Mesendoderm (in vitro differentiated cells): ENCODE measurements around the gene GABRA6.

ENCODE experiments used
- DNase-seq: peaks from one replicate; pipeline ENCODE4 v3.0.0; 2013
- H2AK5ac ChIP-seq: 2 replicates; pipeline ENCODE4 v1.6.1; 2013; ENCODE audit warnings: low read length, inconsistent platforms
- H2BK120ac ChIP-seq: 2 replicates; pipeline ENCODE4 v1.6.1; 2013; ENCODE audit warnings: low read depth, mild to moderate bottlenecking, low read length, moderate library complexity, mixed read lengths
- H2BK15ac ChIP-seq: replicated peaks from 2 replicates; pipeline ENCODE4 v1.6.1; 2013; ENCODE audit warnings: low read depth, mild to moderate bottlenecking, moderate library complexity
- H2BK5ac ChIP-seq: 2 replicates; pipeline ENCODE4 v1.6.1; 2013; ENCODE audit warnings: low read length, inconsistent platforms
- H3K18ac ChIP-seq: 2 replicates; pipeline ENCODE4 v1.6.1; 2013; ENCODE audit warnings: mild to moderate bottlenecking, low read length, mixed read lengths
- H3K23ac ChIP-seq: one replicate; pipeline ENCODE4 v1.6.1; 2013; ENCODE audit warnings: low read length
- H3K27ac ChIP-seq: 2 replicates; pipeline ENCODE4 v1.5.1; 2013; ENCODE audit warnings: low read depth, mild to moderate bottlenecking, inconsistent platforms, low read length, moderate library complexity
- H3K27me3 ChIP-seq: 2 replicates; pipeline ENCODE4 v1.6.1; 2013; ENCODE audit warnings: low read length, control low read depth, mild to moderate bottlenecking, inconsistent platforms; ENCODE audit not compliant: insufficient read depth, poor library complexity
- H3K36me3 ChIP-seq: 2 replicates; pipeline ENCODE4 v1.6.1; 2013; ENCODE audit warnings: low read length, inconsistent platforms; ENCODE audit not compliant: control insufficient read depth, insufficient read depth
- H3K4ac ChIP-seq: one replicate; pipeline ENCODE4 v1.6.1; 2013; ENCODE audit warnings: low read depth, mild to moderate bottlenecking, low read length, moderate library complexity
- H3K4me1 ChIP-seq: 2 replicates; pipeline ENCODE4 v1.6.1; 2013; ENCODE audit warnings: low read depth, low read length, inconsistent platforms; ENCODE audit not compliant: control insufficient read depth
- H3K4me2 ChIP-seq: 2 replicates; pipeline ENCODE4 v1.6.1; 2013; ENCODE audit warnings: low read length
- H3K4me3 ChIP-seq: 2 replicates; pipeline ENCODE4 v1.5.1; 2013; ENCODE audit warnings: mild to moderate bottlenecking, low read length
- H3K56ac ChIP-seq: one replicate; pipeline ENCODE4 v1.6.1; 2013; ENCODE audit warnings: low read length
- H3K79me1 ChIP-seq: 2 replicates; pipeline ENCODE4 v1.6.1; 2013; ENCODE audit warnings: low read length, inconsistent platforms
- H3K79me2 ChIP-seq: 2 replicates; pipeline ENCODE4 v1.6.1; 2013; ENCODE audit warnings: mild to moderate bottlenecking, low read length; ENCODE audit not compliant: control insufficient read depth, insufficient read depth
- H3K9ac ChIP-seq: 2 replicates; pipeline ENCODE4 v1.6.1; 2013; ENCODE audit warnings: low read length, inconsistent platforms
- H4K5ac ChIP-seq: one replicate; pipeline ENCODE4 v1.6.1; 2013; ENCODE audit warnings: low read length
- H4K8ac ChIP-seq: one replicate; pipeline ENCODE4 v1.6.1; 2013; ENCODE audit warnings: low read depth, mild to moderate bottlenecking, control low read depth, low read length, moderate library complexity
- WGBS: extraction: QIAGEN DNeasy Blood & Tissue Kit; methylation state at CpG from one replicate; pipeline ENCODE4 v1.1.7; 2013; ENCODE audit warnings: low lambda C conversion rate, missing lambda C conversion rate; ENCODE audit not compliant: insufficient coverage; ENCODE audit errors: extremely low coverage; 5-methylcytosine and 5-hydroxymethylcytosine counted together

The GABRA6 gene

GRCh38 chr5:161663431-161663830 is 22.1 kb upstream of the GABRA6 start:
- Histone ChIP-seq H3K4me1 (no peaks in the 10 kb centered on the region), H3K79me2 (no peaks in the 10 kb centered on the region), H3K27ac (no peak overlapping the region), H2BK120ac (no peak overlapping the region), H3K18ac (no peak overlapping the region), H3K9ac (no peak overlapping the region), H4K8ac (no peak overlapping the region), H3K79me1 (no peaks in the 10 kb centered on the region), H3K4me3 (no peak overlapping the region), H3K4ac (no peak overlapping the region), H3K23ac (no peak overlapping the region), H3K27me3 (no peaks in the 10 kb centered on the region), H3K36me3 (no peaks in the 10 kb centered on the region), H2AK5ac (no peak overlapping the region), H2BK5ac (no peak overlapping the region), H2BK15ac (no peak overlapping the region), H4K5ac (no peak overlapping the region), H3K4me2 (no peak overlapping the region), H3K56ac (no peak overlapping the region)
- no peak for DNase-seq

DNA sequence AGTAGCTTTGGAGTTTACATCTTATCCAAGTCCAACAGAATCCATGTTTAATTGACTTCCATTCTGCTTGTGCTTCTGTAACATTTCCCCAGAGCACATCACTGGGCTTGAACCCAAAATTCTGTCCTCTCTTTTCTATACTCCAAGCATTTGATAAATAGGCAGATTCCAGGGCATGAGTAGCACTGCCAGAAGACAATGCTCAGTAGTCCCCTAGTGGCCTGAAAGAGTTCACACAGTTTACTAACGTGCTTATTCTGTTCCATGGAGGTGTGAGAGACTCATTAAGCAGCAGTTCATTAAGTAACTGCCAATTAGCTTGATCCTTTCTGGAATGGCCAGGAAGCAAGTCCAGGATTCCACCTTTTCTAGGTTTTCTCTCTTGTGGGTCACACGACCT is 9.4 kb upstream of the GABRA6 start:
- peak; percentile 77 for DNase-seq
- no CpG with 5 or more reads among the region's 2 CpGs for WGBS
- no peaks in the 10 kb centered on the region for H3K27me3 ChIP-seq
- no peak overlapping the region for H2BK5ac ChIP-seq
- no peak overlapping the region for H3K4ac ChIP-seq
- H4K8ac ChIP-seq, result no peak overlapping the region
- no peaks in the 10 kb centered on the region for H3K79me2 ChIP-seq
- no peaks in the 10 kb centered on the region for H3K4me1 ChIP-seq
- no peak overlapping the region for H3K23ac ChIP-seq
- no peak overlapping the region for H3K18ac ChIP-seq
- H3K27ac ChIP-seq, result no peak overlapping the region
- H2BK120ac ChIP-seq, result no peak overlapping the region
- H3K79me1 ChIP-seq, result no peaks in the 10 kb centered on the region
- no peak overlapping the region for H3K4me3 ChIP-seq
- no peak overlapping the region for H2AK5ac ChIP-seq
- H2BK15ac ChIP-seq, result no peak overlapping the region
- H4K5ac ChIP-seq, result no peak overlapping the region
- no peak overlapping the region for H3K4me2 ChIP-seq
- no peaks in the 10 kb centered on the region for H3K36me3 ChIP-seq
- no peak overlapping the region for H3K56ac ChIP-seq
- no peak overlapping the region for H3K9ac ChIP-seq

- H3K23ac ChIP-seq, result no peak overlapping the region
- no peak overlapping the region for H2BK120ac ChIP-seq
- no peak overlapping the region for H3K27ac ChIP-seq
- no peak overlapping the region for H3K18ac ChIP-seq
- H4K5ac ChIP-seq, result no peak overlapping the region
- no peaks in the 10 kb centered on the region for H3K79me2 ChIP-seq
- no peaks in the 10 kb centered on the region for H3K27me3 ChIP-seq
- no peak overlapping the region for H3K4ac ChIP-seq
- no peak for DNase-seq
- no peak overlapping the region for H2BK5ac ChIP-seq
- H3K4me1 ChIP-seq, result no peaks in the 10 kb centered on the region
- no peaks in the 10 kb centered on the region for H3K36me3 ChIP-seq
- H2AK5ac ChIP-seq, result no peak overlapping the region
- no CpG with 5 or more reads among the region's 8 CpGs for whole genome bisulfite sequencing
- no peak overlapping the region for H3K4me2 ChIP-seq
- no peak overlapping the region for H3K4me3 ChIP-seq
- no peaks in the 10 kb centered on the region for H3K79me1 ChIP-seq
- H2BK15ac ChIP-seq, result no peak overlapping the region
- H3K56ac ChIP-seq, result no peak overlapping the region
- H3K9ac ChIP-seq, result no peak overlapping the region
- H4K8ac ChIP-seq, result no peak overlapping the region
These were observed 628 bp downstream of the GABRA6 start for GRCh38 chr5:161686149-161686548.

- H3K27me3 ChIP-seq, result no peaks in the 10 kb centered on the region
- no peak overlapping the region for H2BK15ac ChIP-seq
- no peak overlapping the region for H4K5ac ChIP-seq
- H3K9ac ChIP-seq, result no peak overlapping the region
- no peak overlapping the region for H3K4ac ChIP-seq
- no peaks in the 10 kb centered on the region for H3K36me3 ChIP-seq
- no peak overlapping the region for H3K18ac ChIP-seq
- H3K79me2 ChIP-seq, result no peaks in the 10 kb centered on the region
- no peak overlapping the region for H3K4me3 ChIP-seq
- H3K4me2 ChIP-seq, result no peak overlapping the region
- H3K79me1 ChIP-seq, result no peaks in the 10 kb centered on the region
- H2AK5ac ChIP-seq, result no peak overlapping the region
- H3K4me1 ChIP-seq, result no peaks in the 10 kb centered on the region
- WGBS, result no CpG with 5 or more reads among the region's 3 CpGs
- no peak for DNase-seq
- H2BK120ac ChIP-seq, result no peak overlapping the region
- H3K56ac ChIP-seq, result no peak overlapping the region
- H2BK5ac ChIP-seq, result no peak overlapping the region
- no peak overlapping the region for H3K27ac ChIP-seq
- H4K8ac ChIP-seq, result no peak overlapping the region
- H3K23ac ChIP-seq, result no peak overlapping the region
These were observed 1.4 kb downstream of the GABRA6 start for GRCh38 chr5:161686881-161687280.

DNA sequence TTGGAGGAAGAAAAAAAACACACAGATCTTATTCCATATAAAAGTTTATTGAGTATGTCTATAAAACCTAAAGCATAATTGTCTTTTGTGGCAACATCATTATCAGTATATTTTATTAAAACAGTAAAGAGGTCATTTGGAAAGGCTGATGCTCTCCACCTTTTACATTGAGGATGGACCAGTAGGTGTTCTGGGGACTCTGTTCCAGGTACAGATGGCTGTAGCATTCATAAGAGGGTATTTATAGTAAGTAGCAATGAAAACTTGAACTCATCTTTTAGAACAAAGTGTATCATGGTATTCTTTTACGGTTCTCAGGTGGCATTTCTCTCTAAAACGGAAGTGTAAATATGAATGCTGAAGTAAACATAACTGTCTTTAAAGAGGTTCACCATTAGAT is 1.8 kb downstream of the GABRA6 start:
- H3K27me3 ChIP-seq, result no peaks in the 10 kb centered on the region
- WGBS, result no CpG with 5 or more reads among the region's 2 CpGs
- H3K27ac ChIP-seq, result no peak overlapping the region
- H4K8ac ChIP-seq, result no peak overlapping the region
- H3K4ac ChIP-seq, result no peak overlapping the region
- no peak overlapping the region for H3K23ac ChIP-seq
- H2AK5ac ChIP-seq, result no peak overlapping the region
- H2BK120ac ChIP-seq, result no peak overlapping the region
- no peak overlapping the region for H4K5ac ChIP-seq
- H3K4me3 ChIP-seq, result no peak overlapping the region
- H2BK5ac ChIP-seq, result no peak overlapping the region
- H3K56ac ChIP-seq, result no peak overlapping the region
- H2BK15ac ChIP-seq, result no peak overlapping the region
- no peak overlapping the region for H3K9ac ChIP-seq
- DNase-seq, result no peak
- no peak overlapping the region for H3K4me2 ChIP-seq
- no peaks in the 10 kb centered on the region for H3K36me3 ChIP-seq
- no peaks in the 10 kb centered on the region for H3K79me2 ChIP-seq
- H3K18ac ChIP-seq, result no peak overlapping the region
- H3K79me1 ChIP-seq, result no peaks in the 10 kb centered on the region
- no peaks in the 10 kb centered on the region for H3K4me1 ChIP-seq

- Histone ChIP-seq H2BK5ac (no peak overlapping the region), H3K36me3 (no peaks in the 10 kb centered on the region), H3K27ac (no peak overlapping the region), H2BK120ac (no peak overlapping the region), H3K23ac (no peak overlapping the region), H3K79me1 (no peaks in the 10 kb centered on the region), H3K18ac (no peak overlapping the region), H3K56ac (no peak overlapping the region), H3K79me2 (no peaks in the 10 kb centered on the region), H3K4me1 (no peaks in the 10 kb centered on the region), H4K5ac (no peak overlapping the region), H2BK15ac (no peak overlapping the region), H3K4me3 (no peak overlapping the region), H4K8ac (no peak overlapping the region), H2AK5ac (no peak overlapping the region), H3K27me3 (no peaks in the 10 kb centered on the region), H3K4me2 (no peak overlapping the region), H3K9ac (no peak overlapping the region), H3K4ac (no peak overlapping the region)
- no peak for DNase-seq
- WGBS, result no CpG with 5 or more reads among the region's 7 CpGs
These were observed 6.4 kb downstream of the GABRA6 start for GRCh38 chr5:161691911-161692310.
